CD4-positive, alpha-beta memory T cell (primary cell): ENCODE data around the gene ARHGAP42. TPM values are rescaled to one million over a fixed set of nuclear protein-coding genes. Genes with fewer than 3 reads are reported as not detected.

Experiments used
- CTCF ChIA-PET: fragments of 350-600 bp; sonication (Branson Sonifier 250); formaldehyde crosslinking; loops from one replicate; lab custom pipeline; 2021; ENCODE audit warnings: inconsistent platforms; ENCODE audit not compliant: partially characterized antibody; lab: Charles Lee
- POLR2A ChIA-PET: fragments of 350-600 bp; sonication (Branson Sonifier 250); formaldehyde crosslinking; loops from one replicate; lab custom pipeline; 2021; ENCODE audit not compliant: partially characterized antibody; lab: Charles Lee
- DNase-seq, 5 donors: peaks; one replicate each; pipeline versions ENCODE4 v3.0.0 to v3.0.0-alpha.2; 2020 to 2022; ENCODE audit warnings: mixed read lengths in 1 of 5
- H3K27ac ChIP-seq: one replicate; pipeline ENCODE4 v1.7.0; 2013; ENCODE audit warnings: low read depth, low read length
- H3K27me3 ChIP-seq: 2 replicates; pipeline ENCODE4 v1.7.0; 2013; ENCODE audit warnings: mild to moderate bottlenecking, low read length, moderate library complexity; ENCODE audit not compliant: insufficient read depth
- H3K36me3 ChIP-seq: 2 replicates; pipeline ENCODE4 v1.7.0; 2013; ENCODE audit warnings: mild to moderate bottlenecking, low read length, moderate library complexity; ENCODE audit not compliant: insufficient read depth
- H3K4me1 ChIP-seq: 2 replicates; pipeline ENCODE4 v1.7.0; 2013; ENCODE audit warnings: mild to moderate bottlenecking, low read length, moderate library complexity; ENCODE audit not compliant: insufficient read depth
- H3K4me3 ChIP-seq, 2 donors: one replicate each; pipeline ENCODE4 v1.7.0; 2013; ENCODE audit warnings: low read length in 2 of 2, mild to moderate bottlenecking in 1 of 2
- H3K9me3 ChIP-seq, 2 donors: one replicate each; pipeline ENCODE4 v1.7.0; 2013; ENCODE audit warnings: low read length in 2 of 2, control low read depth in 1 of 2; ENCODE audit not compliant: control insufficient read depth in 1 of 2
- H3K27ac Mint-ChIP-seq, 7 donors: one replicate each; pipeline ENCODE4 v1.8.0; 2020 to 2021; ENCODE audit warnings: mixed read lengths in 7 of 7, mild to moderate bottlenecking in 6 of 7, inconsistent platforms in 3 of 7, moderate library complexity in 3 of 7
- H3K27me3 Mint-ChIP-seq, 2 donors: one replicate each; pipeline ENCODE4 v1.8.0; 2020 to 2021; ENCODE audit warnings: mixed read lengths in 2 of 2
- H3K36me3 Mint-ChIP-seq, 2 donors: one replicate each; pipeline ENCODE4 v1.8.0; 2020 to 2021; ENCODE audit warnings: mixed read lengths in 2 of 2, inconsistent platforms in 1 of 2, mild to moderate bottlenecking in 1 of 2
- H3K4me1 Mint-ChIP-seq, 4 donors: one replicate each; pipeline ENCODE4 v1.8.0; 2020 to 2021; ENCODE audit warnings: mixed read lengths in 4 of 4, mild to moderate bottlenecking in 1 of 4
- H3K4me3 Mint-ChIP-seq, 8 donors: one replicate each; pipeline ENCODE4 v1.8.0; 2020 to 2021; ENCODE audit warnings: mixed read lengths in 8 of 8, mild to moderate bottlenecking in 7 of 8, moderate library complexity in 6 of 8, inconsistent platforms in 3 of 8
- H3K9me3 Mint-ChIP-seq, 8 donors: one replicate each; pipeline ENCODE4 v1.8.0; 2020 to 2021; ENCODE audit warnings: mixed read lengths in 8 of 8, mild to moderate bottlenecking in 5 of 8, inconsistent platforms in 3 of 8, moderate library complexity in 1 of 8
- intact Hi-C: fragments of 100-400 bp; cut with micrococcal nuclease; formaldehyde crosslinking; loops from one replicate; pipeline ENCODE4 v1.15.1; 2023
- polyA plus RNA-seq, 2 donors: library from polyadenylated mRNA; unstranded; fragments of 300-500 nt; fragmentation: Illumina TruSeq; gene quantifications; one replicate each; pipeline ENCODE4 v1.2.3, GENCODE V29; 2021
- total RNA-seq, 2 experiments: library from RNA; stranded (reverse); gene quantifications; one replicate each; pipeline ENCODE4 v1.2.3, GENCODE V29; 2021

Gene ARHGAP42
- total and polyA plus RNA-seq, 4 experiments from 2014 or later, result not detected

GRCh38 chr11:101022256-101022655 is 335.2 kb downstream of the ARHGAP42 start:
- Histone ChIP-seq H3K4me3 (no peak overlapping the region), H3K36me3 (no peaks in the 10 kb centered on the region), H3K4me1 (no peaks in the 10 kb centered on the region), H3K9me3 (no peaks in the 10 kb centered on the region), H3K27ac (no peak overlapping the region), H3K27me3 (no peaks in the 10 kb centered on the region)
- H3K36me3 Mint-ChIP-seq, result no peaks in the 10 kb centered on the region
- peaks cover 0 to 3% (median 0%) of the 10 kb centered on the region in 8 donors for H3K9me3 Mint-ChIP-seq
- DNase-seq, result no peak
- ChIA-PET CTCF (no interaction called here), POLR2A (no interaction called here)
- H3K27ac Mint-ChIP-seq, result no peak overlapping the region
- intact Hi-C loops, result no loop called here
- H3K27me3 Mint-ChIP-seq, result no peaks in the 10 kb centered on the region
- no peaks in the 10 kb centered on the region for H3K4me1 Mint-ChIP-seq
- no peak overlapping the region for H3K4me3 Mint-ChIP-seq

- Histone ChIP-seq H3K36me3 (no peaks in the 10 kb centered on the region), H3K27ac (no peak overlapping the region), H3K4me3 (no peak overlapping the region), H3K9me3 (no peaks in the 10 kb centered on the region), H3K4me1 (no peaks in the 10 kb centered on the region), H3K27me3 (no peaks in the 10 kb centered on the region)
- CTCF ChIA-PET, result no interaction called here
- no peak overlapping the region for H3K4me3 Mint-ChIP-seq
- peaks cover 0 to 7% (median 1%) of the 10 kb centered on the region in 8 donors for H3K9me3 Mint-ChIP-seq
- no peaks in the 10 kb centered on the region for H3K27me3 Mint-ChIP-seq
- no peaks in the 10 kb centered on the region for H3K36me3 Mint-ChIP-seq
- POLR2A ChIA-PET, result no interaction called here
- no peak for DNase-seq
- no peak overlapping the region for H3K27ac Mint-ChIP-seq
- no peaks in the 10 kb centered on the region for H3K4me1 Mint-ChIP-seq
- intact Hi-C loops, result no loop called here
These were observed 341.6 kb downstream of the ARHGAP42 start for GRCh38 chr11:101028644-101029043.

GRCh38 chr11:101030015-101030414 is 342.9 kb downstream of the ARHGAP42 start:
- ChIA-PET CTCF (no interaction called here), POLR2A (no interaction called here)
- H3K9me3 ChIP-seq, result no peaks in the 10 kb centered on the region
- Mint-ChIP-seq H3K9me3 (peaks cover 0 to 7% (median 1%) of the 10 kb centered on the region in 8 donors), H3K27ac (no peak overlapping the region), H3K27me3 (no peaks in the 10 kb centered on the region), H3K36me3 (no peaks in the 10 kb centered on the region), H3K4me3 (no peak overlapping the region), H3K4me1 (no peaks in the 10 kb centered on the region)
- intact Hi-C loops, result no loop called here
- no peaks in the 10 kb centered on the region for H3K4me1 ChIP-seq
- DNase-seq, result no peak
- H3K27me3 ChIP-seq, result no peaks in the 10 kb centered on the region
- H3K27ac ChIP-seq, result no peak overlapping the region
- H3K4me3 ChIP-seq, result no peak overlapping the region
- no peaks in the 10 kb centered on the region for H3K36me3 ChIP-seq

GRCh38 chr11:101030692-101031091 is 343.6 kb downstream of the ARHGAP42 start:
- no peak overlapping the region for H3K27ac ChIP-seq
- H3K4me1 ChIP-seq, result no peaks in the 10 kb centered on the region
- no peak overlapping the region for H3K4me3 ChIP-seq
- ChIA-PET CTCF (no interaction called here), POLR2A (no interaction called here)
- no peaks in the 10 kb centered on the region for H3K4me1 Mint-ChIP-seq
- intact Hi-C loops, result no loop called here
- no peaks in the 10 kb centered on the region for H3K36me3 ChIP-seq
- no peak overlapping the region for H3K4me3 Mint-ChIP-seq
- no peaks in the 10 kb centered on the region for H3K9me3 ChIP-seq
- peaks cover 0 to 7% (median 1%) of the 10 kb centered on the region in 8 donors for H3K9me3 Mint-ChIP-seq
- no peaks in the 10 kb centered on the region for H3K27me3 Mint-ChIP-seq
- H3K36me3 Mint-ChIP-seq, result no peaks in the 10 kb centered on the region
- DNase-seq, result no peak
- no peak overlapping the region for H3K27ac Mint-ChIP-seq
- H3K27me3 ChIP-seq, result no peaks in the 10 kb centered on the region

- Mint-ChIP-seq H3K36me3 (no peaks in the 10 kb centered on the region), H3K27me3 (no peaks in the 10 kb centered on the region), H3K4me1 (no peaks in the 10 kb centered on the region), H3K27ac (no peak overlapping the region), H3K4me3 (no peak overlapping the region), H3K9me3 (peaks cover 0 to 7% (median 1%) of the 10 kb centered on the region in 8 donors)
- intact Hi-C loops, result no loop called here
- Histone ChIP-seq H3K4me1 (no peaks in the 10 kb centered on the region), H3K27me3 (no peaks in the 10 kb centered on the region), H3K9me3 (no peaks in the 10 kb centered on the region), H3K27ac (no peak overlapping the region), H3K36me3 (no peaks in the 10 kb centered on the region), H3K4me3 (no peak overlapping the region)
- CTCF ChIA-PET, result no interaction called here
- no peak for DNase-seq
- POLR2A ChIA-PET, result no interaction called here
These were observed 344.6 kb downstream of the ARHGAP42 start for GRCh38 chr11:101031713-101032112.

GRCh38 chr11:101032991-101033390 is 345.9 kb downstream of the ARHGAP42 start:
- ChIA-PET CTCF (no interaction called here), POLR2A (no interaction called here)
- Histone ChIP-seq H3K36me3 (no peaks in the 10 kb centered on the region), H3K4me1 (no peaks in the 10 kb centered on the region), H3K27me3 (no peaks in the 10 kb centered on the region), H3K9me3 (no peaks in the 10 kb centered on the region), H3K4me3 (no peak overlapping the region), H3K27ac (no peak overlapping the region)
- no peak overlapping the region for H3K27ac Mint-ChIP-seq
- no peak overlapping the region for H3K4me3 Mint-ChIP-seq
- intact Hi-C loops, result no loop called here
- no peak for DNase-seq
- H3K36me3 Mint-ChIP-seq, result no peaks in the 10 kb centered on the region
- H3K9me3 Mint-ChIP-seq, result peaks cover 0 to 7% (median 2%) of the 10 kb centered on the region in 8 donors
- H3K4me1 Mint-ChIP-seq, result no peaks in the 10 kb centered on the region
- H3K27me3 Mint-ChIP-seq, result no peaks in the 10 kb centered on the region

GRCh38 chr11:101034076-101034475 is 347.0 kb downstream of the ARHGAP42 start:
- no peaks in the 10 kb centered on the region for H3K36me3 Mint-ChIP-seq
- no peaks in the 10 kb centered on the region for H3K4me1 ChIP-seq
- no peaks in the 10 kb centered on the region for H3K27me3 ChIP-seq
- POLR2A ChIA-PET, result no interaction called here
- H3K27me3 Mint-ChIP-seq, result no peaks in the 10 kb centered on the region
- H3K4me3 Mint-ChIP-seq, result no peak overlapping the region
- H3K9me3 Mint-ChIP-seq, result peaks cover 0 to 7% (median 2%) of the 10 kb centered on the region in 8 donors
- no peaks in the 10 kb centered on the region for H3K4me1 Mint-ChIP-seq
- no peak overlapping the region for H3K4me3 ChIP-seq
- DNase-seq, result no peak
- no peaks in the 10 kb centered on the region for H3K9me3 ChIP-seq
- no peak overlapping the region for H3K27ac ChIP-seq
- intact Hi-C loops, result no loop called here
- CTCF ChIA-PET, result no interaction called here
- H3K27ac Mint-ChIP-seq, result no peak overlapping the region
- no peaks in the 10 kb centered on the region for H3K36me3 ChIP-seq

GRCh38 chr11:101035872-101036271 is 348.8 kb downstream of the ARHGAP42 start:
- Histone ChIP-seq H3K36me3 (no peaks in the 10 kb centered on the region), H3K27ac (no peak overlapping the region), H3K4me3 (no peak overlapping the region), H3K9me3 (no peaks in the 10 kb centered on the region), H3K4me1 (no peaks in the 10 kb centered on the region), H3K27me3 (no peaks in the 10 kb centered on the region)
- peaks cover 0 to 7% (median 2%) of the 10 kb centered on the region in 8 donors for H3K9me3 Mint-ChIP-seq
- POLR2A ChIA-PET, result no interaction called here
- H3K27me3 Mint-ChIP-seq, result no peaks in the 10 kb centered on the region
- no peak overlapping the region for H3K4me3 Mint-ChIP-seq
- H3K36me3 Mint-ChIP-seq, result no peaks in the 10 kb centered on the region
- CTCF ChIA-PET, result no interaction called here
- intact Hi-C loops, result no loop called here
- no peaks in the 10 kb centered on the region for H3K4me1 Mint-ChIP-seq
- no peak overlapping the region for H3K27ac Mint-ChIP-seq
- no peak for DNase-seq
